Neutrophil (primary cell): ENCODE results near the gene SSPN.

Experiments
- H3K27ac ChIP-seq: fragments of 200-600 bp; sonication (generic); 2 replicates; pipeline ENCODE4 v1.5.1; 2016; ENCODE audit warnings: mild to moderate bottlenecking, moderate library complexity
- H3K27me3 ChIP-seq: fragments of 200-600 bp; sonication (generic); 2 replicates; pipeline ENCODE4 v1.6.0; 2016; ENCODE audit warnings: mild to moderate bottlenecking
- H3K36me3 ChIP-seq: fragments of 200-600 bp; sonication (generic); 2 replicates; pipeline ENCODE4 v1.5.1; 2017
- H3K4me1 ChIP-seq, 2 experiments: fragments of 200-600 bp in 1 of 2; sonication (generic) in 1 of 2; 1 replicate in 1 of 2; 2 replicates in 1 of 2; pipeline versions ENCODE4 v1.5.1 to v1.6.1; 2013 to 2016; ENCODE audit warnings: low read depth in 1 of 2, low read length in 1 of 2, mild to moderate bottlenecking in 1 of 2, moderate library complexity in 1 of 2; ENCODE audit not compliant: control insufficient read depth in 1 of 2, insufficient read depth in 1 of 2
- H3K4me3 ChIP-seq, 2 experiments: fragments of 200-600 bp in 1 of 2; sonication (generic) in 1 of 2; 1 replicate in 1 of 2; 2 replicates in 1 of 2; pipeline ENCODE4 v1.5.1; 2013 to 2016; ENCODE audit warnings: low read depth in 1 of 2, low read length in 1 of 2, mild to moderate bottlenecking in 1 of 2, moderate library complexity in 1 of 2
- H3K9me3 ChIP-seq: fragments of 200-600 bp; sonication (generic); 2 replicates; pipeline ENCODE4 v1.5.1; 2016
- TF ChIP-seq, protein P1 (sequence below): fragments of 200-600 bp; sonication (generic); IDR thresholded peaks from 2 replicates; pipeline ENCODE4 v1.5.1; 2016; ENCODE audit warnings: antibody characterized with exemption

SSPN gene

DNA sequence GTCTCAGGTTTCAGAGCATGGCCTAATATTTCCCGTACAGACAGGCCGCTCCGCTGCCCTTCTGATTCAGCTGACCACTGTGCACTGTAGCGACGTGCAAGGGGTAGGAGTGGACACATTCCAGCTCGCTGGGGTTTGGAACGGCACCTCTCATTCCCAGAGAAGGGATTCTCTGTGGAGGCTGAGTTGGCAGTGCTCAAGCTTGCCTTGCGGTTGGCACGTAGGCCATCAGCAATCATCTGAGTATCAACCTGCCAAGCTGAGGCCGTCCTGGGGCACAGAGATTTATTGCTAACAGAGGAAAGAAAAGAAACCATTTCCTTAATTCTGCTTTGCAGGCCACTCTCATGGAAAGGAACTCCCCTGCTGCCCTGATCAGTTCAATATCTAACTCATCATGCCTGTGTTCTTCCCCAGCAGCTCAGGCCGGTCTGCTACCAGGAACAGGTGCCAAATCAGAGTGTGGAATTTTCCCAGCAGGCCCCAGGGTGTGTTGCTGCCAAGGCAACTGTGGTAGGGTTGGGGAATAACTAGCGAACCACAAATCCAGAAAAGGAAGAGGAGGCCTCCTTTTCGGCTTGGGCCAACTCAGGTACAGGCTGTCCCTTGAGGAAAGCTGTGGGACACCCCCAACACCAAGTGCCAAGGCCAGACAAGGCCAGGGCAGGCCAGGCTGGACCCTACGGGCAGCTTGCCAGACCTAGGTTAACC is 92.5 kb downstream of the SSPN start:
- Histone ChIP-seq H3K27me3 (no peaks in the 10 kb centered on the region), H3K36me3 (no peaks in the 10 kb centered on the region), H3K27ac (no peak overlapping the region), H3K9me3 (no peaks in the 10 kb centered on the region), H3K4me3 (no peak overlapping the region), H3K4me1 (peaks cover 0 to 2% of the 10 kb centered on the region in 2 experiments)
- TF ChIP-seq, protein P1, sequence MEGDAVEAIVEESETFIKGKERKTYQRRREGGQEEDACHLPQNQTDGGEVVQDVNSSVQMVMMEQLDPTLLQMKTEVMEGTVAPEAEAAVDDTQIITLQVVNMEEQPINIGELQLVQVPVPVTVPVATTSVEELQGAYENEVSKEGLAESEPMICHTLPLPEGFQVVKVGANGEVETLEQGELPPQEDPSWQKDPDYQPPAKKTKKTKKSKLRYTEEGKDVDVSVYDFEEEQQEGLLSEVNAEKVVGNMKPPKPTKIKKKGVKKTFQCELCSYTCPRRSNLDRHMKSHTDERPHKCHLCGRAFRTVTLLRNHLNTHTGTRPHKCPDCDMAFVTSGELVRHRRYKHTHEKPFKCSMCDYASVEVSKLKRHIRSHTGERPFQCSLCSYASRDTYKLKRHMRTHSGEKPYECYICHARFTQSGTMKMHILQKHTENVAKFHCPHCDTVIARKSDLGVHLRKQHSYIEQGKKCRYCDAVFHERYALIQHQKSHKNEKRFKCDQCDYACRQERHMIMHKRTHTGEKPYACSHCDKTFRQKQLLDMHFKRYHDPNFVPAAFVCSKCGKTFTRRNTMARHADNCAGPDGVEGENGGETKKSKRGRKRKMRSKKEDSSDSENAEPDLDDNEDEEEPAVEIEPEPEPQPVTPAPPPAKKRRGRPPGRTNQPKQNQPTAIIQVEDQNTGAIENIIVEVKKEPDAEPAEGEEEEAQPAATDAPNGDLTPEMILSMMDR, result no peak

DNA sequence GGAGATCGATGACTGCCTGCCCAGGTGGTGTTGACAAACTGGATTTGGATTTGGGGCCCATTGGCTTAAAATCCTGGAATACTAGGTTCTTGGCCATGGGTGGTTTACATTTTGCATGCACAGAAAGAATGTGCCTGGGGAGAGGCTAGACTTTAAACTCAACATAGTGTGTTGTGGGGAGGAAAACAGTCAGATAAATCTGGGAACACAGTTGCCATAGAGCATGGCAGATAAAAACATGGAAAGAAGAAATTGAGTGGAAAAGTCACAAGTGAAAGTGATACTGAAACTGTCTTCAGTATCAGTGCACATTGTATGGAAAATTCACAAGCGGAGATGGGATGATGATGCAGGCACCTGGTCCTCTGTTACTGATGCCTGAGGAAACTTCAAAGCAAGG is 95.2 kb downstream of the SSPN start:
- peaks cover 0 to 2% of the 10 kb centered on the region in 2 experiments for H3K4me1 ChIP-seq
- H3K9me3 ChIP-seq, result no peaks in the 10 kb centered on the region
- H3K36me3 ChIP-seq, result no peaks in the 10 kb centered on the region
- H3K4me3 ChIP-seq, result no peak overlapping the region
- TF ChIP-seq, protein P1, result no peak
- H3K27me3 ChIP-seq, result no peaks in the 10 kb centered on the region
- no peak overlapping the region for H3K27ac ChIP-seq

DNA sequence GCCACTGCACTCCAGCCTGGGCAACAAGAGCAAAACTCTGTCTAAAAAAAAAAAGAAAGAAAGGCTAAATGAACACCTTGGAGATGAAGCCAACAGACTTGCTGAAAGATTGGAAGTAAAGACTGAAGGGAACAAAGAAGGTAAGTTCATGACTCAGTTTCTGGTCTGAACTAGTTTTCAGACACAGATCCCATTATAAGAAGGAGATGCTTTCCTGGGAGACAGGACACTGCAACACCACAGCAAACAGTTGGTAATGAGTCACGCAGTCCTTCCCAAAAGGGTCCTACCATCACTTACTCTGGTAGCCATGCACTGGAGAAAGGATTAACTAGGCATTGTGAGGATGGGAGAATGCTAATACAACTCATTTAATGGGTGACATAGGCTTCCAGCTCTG is 97.2 kb downstream of the SSPN start:
- Histone ChIP-seq H3K27me3 (no peaks in the 10 kb centered on the region), H3K4me1 (no peaks in the 10 kb centered on the region), H3K4me3 (no peak overlapping the region), H3K36me3 (no peaks in the 10 kb centered on the region), H3K9me3 (no peaks in the 10 kb centered on the region), H3K27ac (no peak overlapping the region)
- TF ChIP-seq, protein P1, result no peak

DNA sequence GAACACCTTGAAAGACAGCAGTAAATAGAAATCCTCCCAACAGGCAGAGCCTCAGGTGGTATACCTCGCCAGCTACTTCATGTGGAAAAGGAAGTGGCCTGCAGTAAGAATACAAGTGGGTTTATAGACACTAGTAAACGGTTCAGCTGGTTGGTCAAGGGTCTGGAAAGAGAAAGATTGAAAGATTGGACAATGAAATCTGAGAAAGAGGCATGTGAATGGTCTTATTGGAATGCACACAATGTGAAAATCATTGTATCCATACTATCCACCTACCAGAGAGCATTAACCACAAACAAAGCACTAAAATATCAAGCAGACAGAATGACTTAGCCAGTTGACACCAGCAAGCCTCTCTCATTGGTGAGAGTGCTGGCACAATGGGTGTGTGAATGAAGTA is 98.2 kb downstream of the SSPN start:
- TF ChIP-seq, protein P1, result no peak
- no peaks in the 10 kb centered on the region for H3K27me3 ChIP-seq
- no peak overlapping the region for H3K27ac ChIP-seq
- no peaks in the 10 kb centered on the region for H3K4me1 ChIP-seq
- H3K36me3 ChIP-seq, result no peaks in the 10 kb centered on the region
- no peaks in the 10 kb centered on the region for H3K9me3 ChIP-seq
- H3K4me3 ChIP-seq, result no peak overlapping the region

DNA sequence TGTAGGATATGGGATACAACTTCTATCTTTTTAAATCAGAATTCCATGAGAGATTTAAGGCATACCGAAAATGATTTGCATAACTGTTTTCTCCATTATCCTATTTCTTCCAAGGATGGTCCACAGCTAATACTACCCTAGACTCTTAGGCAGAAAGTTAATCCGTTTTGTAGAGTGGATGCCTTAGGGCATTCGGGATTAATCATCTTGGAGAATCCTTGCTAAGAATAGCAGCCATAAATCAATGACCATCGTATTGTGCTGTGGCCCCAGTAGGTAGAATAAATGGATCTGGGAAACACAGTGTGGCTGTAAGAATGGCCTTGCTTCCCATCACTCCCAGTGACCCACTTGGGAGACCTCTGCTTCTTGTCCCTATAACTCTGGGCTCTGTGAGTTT is 99.6 kb downstream of the SSPN start:
- Histone ChIP-seq H3K4me1 (peaks cover 0 to 3% of the 10 kb centered on the region in 2 experiments), H3K36me3 (no peaks in the 10 kb centered on the region), H3K4me3 (no peak overlapping the region), H3K9me3 (no peaks in the 10 kb centered on the region), H3K27me3 (no peaks in the 10 kb centered on the region), H3K27ac (no peak overlapping the region)
- TF ChIP-seq, protein P1, result no peak
